SK-N-SH treated with all-trans-retinoic acid at 6 μM for 48 hours (cell line): ENCODE results near the gene SLAMF6.

Experiments used
- ATAC-seq: fragments of 200-7000 bp; cut with Tn5 transposase; 3 replicates; pipeline ENCODE4 v1.9.1; 2020; ENCODE audit warnings: mild to moderate bottlenecking, moderate library complexity
- ARNTL ChIP-seq: fragments of 450-650 bp; formaldehyde crosslinking; IDR thresholded peaks from 2 replicates; pipeline ENCODE4 v1.5.0; 2020; ENCODE audit warnings: low read depth, mild to moderate bottlenecking, moderate library complexity, borderline replicate concordance
- BACH2 ChIP-seq: fragments of 250-450 bp; sonication (Bioruptor Pico); IDR thresholded peaks from 2 replicates; pipeline ENCODE4 v1.9.0; 2021; ENCODE audit warnings: mild to moderate bottlenecking, borderline replicate concordance
- CREB5 ChIP-seq: fragments of 250-450 bp; sonication (Bioruptor Pico); IDR thresholded peaks from 2 replicates; pipeline ENCODE4 v1.5.1; 2020; ENCODE audit warnings: low read depth, mild to moderate bottlenecking, moderate library complexity
- CSRNP3 ChIP-seq: fragments of 250-450 bp; sonication (Bioruptor Pico); IDR thresholded peaks from 2 replicates; pipeline ENCODE4 v1.5.1; 2021; ENCODE audit warnings: mild to moderate bottlenecking, moderate library complexity
- ESRRG ChIP-seq: fragments of 250-450 bp; sonication (Bioruptor Pico); IDR thresholded peaks from 2 replicates; pipeline ENCODE4 v1.6.1; 2021; ENCODE audit warnings: mild to moderate bottlenecking
- GLIS3 ChIP-seq: fragments of 250-450 bp; sonication (Bioruptor Pico); IDR thresholded peaks from 2 replicates; pipeline ENCODE4 v1.5.0; 2020; ENCODE audit warnings: mild to moderate bottlenecking, moderate library complexity
- ISL1 ChIP-seq: fragments of 250-450 bp; sonication (Bioruptor Pico); IDR thresholded peaks from 2 replicates; pipeline ENCODE4 v2.1.2; 2022; ENCODE audit warnings: mild to moderate bottlenecking, moderate library complexity
- OSR1 ChIP-seq: fragments of 250-450 bp; sonication (Bioruptor Pico); IDR thresholded peaks from 2 replicates; pipeline ENCODE4 v1.8.0; 2022; ENCODE audit warnings: moderate library complexity, mild to moderate bottlenecking, inconsistent platforms
- PATZ1 ChIP-seq: fragments of 250-450 bp; sonication (Bioruptor Pico); IDR thresholded peaks from 2 replicates; pipeline ENCODE4 v1.8.0; 2020; ENCODE audit warnings: mild to moderate bottlenecking, moderate library complexity, borderline replicate concordance
- POU6F1 ChIP-seq: fragments of 250-450 bp; sonication (Bioruptor Pico); IDR thresholded peaks from 2 replicates; pipeline ENCODE4 v1.8.0; 2021; ENCODE audit warnings: low read depth, mild to moderate bottlenecking, moderate library complexity, borderline replicate concordance
- PPARA ChIP-seq: fragments of 250-450 bp; sonication (Bioruptor Pico); IDR thresholded peaks from 2 replicates; pipeline ENCODE4 v1.5.0; 2020; ENCODE audit warnings: mild to moderate bottlenecking, borderline replicate concordance
- RARB ChIP-seq: fragments of 250-450 bp; sonication (Bioruptor Pico); IDR thresholded peaks from 2 replicates; pipeline ENCODE4 v1.8.0; 2021; ENCODE audit warnings: mild to moderate bottlenecking, moderate library complexity
- SNAI2 ChIP-seq: fragments of 250-450 bp; sonication (Bioruptor Pico); IDR thresholded peaks from 2 replicates; pipeline ENCODE4 v1.5.0; 2020; ENCODE audit warnings: mild to moderate bottlenecking, moderate library complexity
- ZFP3 ChIP-seq: fragments of 250-450 bp; sonication (Bioruptor Pico); IDR thresholded peaks from 2 replicates; pipeline ENCODE4 v1.5.0; 2020; ENCODE audit warnings: mild to moderate bottlenecking, moderate library complexity
- ZFP30 ChIP-seq: fragments of 450-650 bp; formaldehyde crosslinking; IDR thresholded peaks from 2 replicates; pipeline ENCODE4 v1.5.0; 2022; ENCODE audit warnings: mild to moderate bottlenecking, moderate library complexity
- ZNF565 ChIP-seq: fragments of 450-650 bp; formaldehyde crosslinking; conservative IDR thresholded peaks from 2 replicates; pipeline ENCODE4 v1.5.0; 2020; ENCODE audit warnings: low read depth, mild to moderate bottlenecking, moderate library complexity
- ZNF70 ChIP-seq: fragments of 450-650 bp; formaldehyde crosslinking; IDR thresholded peaks from 2 replicates; pipeline ENCODE4 v1.5.0; 2020; ENCODE audit warnings: mild to moderate bottlenecking, moderate library complexity
- ZNF8 ChIP-seq: fragments of 450-650 bp; formaldehyde crosslinking; IDR thresholded peaks from 2 replicates; pipeline ENCODE4 v1.5.0; 2020; ENCODE audit warnings: mild to moderate bottlenecking, moderate library complexity

Gene SLAMF6

GRCh38 chr1:160438317-160438918 lies 84.6 kb downstream of the SLAMF6 start:
- peak; percentile 13; the same call in 1 of the 3 replicates for ATAC-seq
- no peak for TF ChIP-seq ISL1 (CRISPR knock-in tag)
- TF ChIP-seq OSR1 (CRISPR knock-in tag): no peak
- no peak for TF ChIP-seq RARB (CRISPR knock-in tag)
- no peak for TF ChIP-seq ZNF565
- TF ChIP-seq CSRNP3: no peak
- TF ChIP-seq ZNF70 (CRISPR knock-in tag): no peak

- ATAC-seq: peak; percentile 49
- TF ChIP-seq ZNF8 (CRISPR knock-in tag) (no peak), ESRRG (CRISPR knock-in tag) (no peak), POU6F1 (CRISPR knock-in tag) (no peak), ZFP3 (no peak), PATZ1 (no peak), SNAI2 (CRISPR knock-in tag) (no peak), ISL1 (CRISPR knock-in tag) (no peak), OSR1 (CRISPR knock-in tag) (no peak), ZFP30 (no peak), BACH2 (CRISPR knock-in tag) (no peak)
Observed at GRCh38 chr1:160437432-160438316, 85.4 kb downstream of the SLAMF6 start.

GRCh38 chr1:160436966-160437365 lies 86.1 kb downstream of the SLAMF6 start:
- ATAC-seq: no peak
- TF ChIP-seq PPARA (CRISPR knock-in tag) (no peak), GLIS3 (CRISPR knock-in tag) (no peak), ZNF70 (CRISPR knock-in tag) (no peak), CREB5 (CRISPR knock-in tag) (no peak), CSRNP3 (no peak), ESRRG (CRISPR knock-in tag) (no peak), ARNTL (CRISPR knock-in tag) (no peak), ZFP3 (no peak), RARB (CRISPR knock-in tag) (no peak), PATZ1 (no peak), OSR1 (CRISPR knock-in tag) (no peak)
